HepG2 (cell line): ENCODE results near the gene SLC23A3. TPM values are rescaled to one million over a fixed set of nuclear protein-coding genes. Genes with fewer than 3 reads are reported as not detected.
A peak's percentile ranks its signal among the peaks of the same experiment; 100 is the strongest.

Source experiments
- ARNTL ChIP-seq: sonication (generic); formaldehyde crosslinking; IDR thresholded peaks from 2 replicates; pipeline ENCODE4 v1.4.0; 2020; ENCODE audit warnings: mild to moderate bottlenecking, missing genetic modification reagents
- CBX5 ChIP-seq: sonication (generic); formaldehyde crosslinking; IDR thresholded peaks from 2 replicates; pipeline ENCODE4 v1.4.0; 2020; ENCODE audit warnings: missing genetic modification reagents, borderline replicate concordance
- HHEX ChIP-seq: IDR thresholded peaks from 2 replicates; pipeline ENCODE4 v1.6.1; 2016; ENCODE audit warnings: control low read depth
- HMG20A ChIP-seq: IDR thresholded peaks from 2 replicates; pipeline ENCODE4 v1.6.1; 2016; ENCODE audit warnings: borderline replicate concordance
- NCOA1 ChIP-seq: sonication (generic); formaldehyde crosslinking; IDR thresholded peaks from 2 replicates; pipeline ENCODE4 v1.9.0; 2021; ENCODE audit warnings: missing genetic modification reagents
- NFE2L2 ChIP-seq: fragments of 150-350 bp; IDR thresholded peaks from 2 replicates; pipeline ENCODE4 v1.6.1; 2014; ENCODE audit warnings: low read length
- RBM22 ChIP-seq: fragments of 200-400 bp; formaldehyde crosslinking; optimal IDR thresholded peaks from 2 replicates; pipeline ENCODE3; 2017; ENCODE audit warnings: mild to moderate bottlenecking, low read length, moderate library complexity
- RFX5 ChIP-seq: IDR thresholded peaks from 2 replicates; pipeline ENCODE4 v1.6.1; 2011; ENCODE audit warnings: low read depth, low read length, improper control_type of control experiment
- SALL1 ChIP-seq: sonication (generic); formaldehyde crosslinking; IDR thresholded peaks from 2 replicates; pipeline ENCODE4 v1.8.0; 2022; ENCODE audit warnings: mild to moderate bottlenecking, missing genetic modification reagents
- SETDB1 ChIP-seq: sonication (generic); formaldehyde crosslinking; IDR thresholded peaks from 2 replicates; pipeline ENCODE4 v1.5.1; 2020; ENCODE audit warnings: missing genetic modification reagents, mild to moderate bottlenecking, borderline replicate concordance
- SIX4 ChIP-seq: sonication (generic); formaldehyde crosslinking; IDR thresholded peaks from 2 replicates; pipeline ENCODE4 v1.4.0; 2020; ENCODE audit warnings: missing genetic modification reagents
- SPEN ChIP-seq: sonication (generic); formaldehyde crosslinking; IDR thresholded peaks from 2 replicates; pipeline ENCODE4 v1.5.1; 2020; ENCODE audit warnings: low read depth, mild to moderate bottlenecking, missing genetic modification reagents
- ZBTB20 ChIP-seq: sonication (generic); formaldehyde crosslinking; IDR thresholded peaks from 2 replicates; pipeline ENCODE4 v1.8.1; 2023; ENCODE audit warnings: missing genetic modification reagents, low read depth, mild to moderate bottlenecking, borderline replicate concordance
- ZNF572 ChIP-seq: sonication (generic); formaldehyde crosslinking; IDR thresholded peaks from 2 replicates; pipeline ENCODE4 v1.5.1; 2020; ENCODE audit warnings: mild to moderate bottlenecking, missing genetic modification reagents
- ZNF720 ChIP-seq: sonication (generic); formaldehyde crosslinking; IDR thresholded peaks from 2 replicates; pipeline ENCODE4 v1.4.0; 2020; ENCODE audit warnings: missing genetic modification reagents
- polyA plus RNA-seq, 8 experiments: library from polyadenylated mRNA; depleted of rRNA in 3 of 8; stranded (reverse) in 7 of 8; unstranded in 1 of 8; fragments of >200 nt; fragmentation: Illumina TruSeq in 4 of 8; extraction: Trizol in 4 of 8; gene quantifications; 2 replicates each; pipeline versions ENCODE4 v1.2.1 to v1.2.3, GENCODE V29; 2011 to 2016; ENCODE audit warnings: low read depth in 4 of 8, missing spikeins in 1 of 8, mixed read lengths in 1 of 8; ENCODE audit not compliant: insufficient read depth in 1 of 8
- total RNA-seq, 5 experiments: library from RNA; depleted of rRNA; stranded (reverse); fragments of >200 nt; fragmentation: Illumina TruSeq; extraction: Trizol; gene quantifications; 2 replicates each; pipeline ENCODE4 v1.2.3, GENCODE V29; 2016; ENCODE audit warnings: low read depth in 1 of 5
- TF ChIP-seq, protein P1 (sequence below): sonication (generic); formaldehyde crosslinking; IDR thresholded peaks from 2 replicates; pipeline ENCODE4 v1.4.0; 2020; ENCODE audit warnings: missing genetic modification reagents, borderline replicate concordance
- TF ChIP-seq, protein P2 (sequence below): sonication (generic); formaldehyde crosslinking; IDR thresholded peaks from 2 replicates; pipeline ENCODE4 v1.5.0; 2020; ENCODE audit warnings: missing genetic modification reagents
- TF ChIP-seq, protein P3 (sequence below): sonication (generic); formaldehyde crosslinking; IDR thresholded peaks from 2 replicates; pipeline ENCODE4 v1.5.1; 2020; ENCODE audit warnings: mild to moderate bottlenecking, missing genetic modification reagents, moderate library complexity
- TF ChIP-seq, protein P4 (sequence below): sonication (generic); formaldehyde crosslinking; IDR thresholded peaks from 2 replicates; pipeline ENCODE4 v1.4.0; 2020; ENCODE audit warnings: missing genetic modification reagents; ENCODE audit errors: not compliant biosample characterization
- TF ChIP-seq, protein P5 (sequence below): IDR thresholded peaks from 2 replicates; pipeline ENCODE4 v1.6.1; 2016

Gene SLC23A3
- total and polyA plus RNA-seq, 2 of the 13 experiments (the other 11 are each of a cell fraction or from before 2014, with no cell fraction given): 0.38 to 0.78 TPM

DNA sequence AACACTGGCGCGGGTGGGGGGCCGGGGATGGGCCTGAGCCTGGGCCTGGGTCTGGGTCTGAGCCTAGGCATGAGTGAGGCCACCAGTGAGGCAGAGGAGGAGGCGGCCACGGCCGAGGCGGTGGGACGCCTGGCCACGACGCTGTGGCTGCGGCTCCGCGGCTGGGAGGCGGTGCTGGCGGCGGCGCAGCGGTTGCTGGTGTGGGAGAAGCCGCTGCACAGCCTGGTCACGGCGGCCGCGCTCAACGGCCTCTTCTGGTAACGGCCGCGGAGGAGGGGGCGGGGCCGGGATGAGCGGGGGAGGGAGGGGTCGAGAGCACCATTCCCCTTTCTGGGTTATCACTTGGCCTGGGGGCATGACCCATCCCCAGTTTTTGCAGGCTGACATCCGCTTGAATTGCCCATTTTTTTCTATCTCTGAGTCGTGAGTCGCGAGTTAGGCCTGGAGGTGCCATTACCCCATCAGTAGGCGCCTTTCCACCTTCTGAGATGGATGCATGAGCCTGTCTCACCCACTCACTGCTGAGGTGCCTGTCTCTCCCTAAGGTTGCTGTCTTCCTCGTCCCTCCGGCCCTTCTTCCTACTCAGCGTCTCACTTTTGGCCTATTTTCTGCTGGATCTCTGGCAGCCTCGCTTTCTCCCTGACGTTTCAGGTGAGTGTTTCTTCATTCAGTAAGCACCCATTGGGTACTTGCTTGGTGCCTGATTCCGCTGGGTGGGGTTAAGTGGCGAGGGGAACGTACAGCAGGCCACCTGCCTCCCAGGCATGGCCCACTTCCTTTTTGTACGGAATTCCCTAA lies 8.7 kb upstream of the SLC23A3 start (continued):
- TF ChIP-seq, protein P1, sequence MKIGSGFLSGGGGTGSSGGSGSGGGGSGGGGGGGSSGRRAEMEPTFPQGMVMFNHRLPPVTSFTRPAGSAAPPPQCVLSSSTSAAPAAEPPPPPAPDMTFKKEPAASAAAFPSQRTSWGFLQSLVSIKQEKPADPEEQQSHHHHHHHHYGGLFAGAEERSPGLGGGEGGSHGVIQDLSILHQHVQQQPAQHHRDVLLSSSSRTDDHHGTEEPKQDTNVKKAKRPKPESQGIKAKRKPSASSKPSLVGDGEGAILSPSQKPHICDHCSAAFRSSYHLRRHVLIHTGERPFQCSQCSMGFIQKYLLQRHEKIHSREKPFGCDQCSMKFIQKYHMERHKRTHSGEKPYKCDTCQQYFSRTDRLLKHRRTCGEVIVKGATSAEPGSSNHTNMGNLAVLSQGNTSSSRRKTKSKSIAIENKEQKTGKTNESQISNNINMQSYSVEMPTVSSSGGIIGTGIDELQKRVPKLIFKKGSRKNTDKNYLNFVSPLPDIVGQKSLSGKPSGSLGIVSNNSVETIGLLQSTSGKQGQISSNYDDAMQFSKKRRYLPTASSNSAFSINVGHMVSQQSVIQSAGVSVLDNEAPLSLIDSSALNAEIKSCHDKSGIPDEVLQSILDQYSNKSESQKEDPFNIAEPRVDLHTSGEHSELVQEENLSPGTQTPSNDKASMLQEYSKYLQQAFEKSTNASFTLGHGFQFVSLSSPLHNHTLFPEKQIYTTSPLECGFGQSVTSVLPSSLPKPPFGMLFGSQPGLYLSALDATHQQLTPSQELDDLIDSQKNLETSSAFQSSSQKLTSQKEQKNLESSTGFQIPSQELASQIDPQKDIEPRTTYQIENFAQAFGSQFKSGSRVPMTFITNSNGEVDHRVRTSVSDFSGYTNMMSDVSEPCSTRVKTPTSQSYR (CRISPR knock-in tag): 0 out of 2 replicates have a peak, but pooled peaks have one; percentile 5
- TF ChIP-seq CBX5 (CRISPR knock-in tag) (no peak), ZNF720 (CRISPR knock-in tag) (no peak), SIX4 (CRISPR knock-in tag) (no peak), NCOA1 (no peak), SETDB1 (CRISPR knock-in tag) (no peak), RBM22 (no peak), ZNF572 (CRISPR knock-in tag) (no peak), RFX5 (no peak), HHEX (no peak), ARNTL (CRISPR knock-in tag) (no peak), HMG20A (CRISPR knock-in tag) (no peak), SALL1 (CRISPR knock-in tag) (no peak), ZBTB20 (CRISPR knock-in tag) (no peak), NFE2L2 (no peak), SPEN (no peak)
- TF ChIP-seq, protein P2, sequence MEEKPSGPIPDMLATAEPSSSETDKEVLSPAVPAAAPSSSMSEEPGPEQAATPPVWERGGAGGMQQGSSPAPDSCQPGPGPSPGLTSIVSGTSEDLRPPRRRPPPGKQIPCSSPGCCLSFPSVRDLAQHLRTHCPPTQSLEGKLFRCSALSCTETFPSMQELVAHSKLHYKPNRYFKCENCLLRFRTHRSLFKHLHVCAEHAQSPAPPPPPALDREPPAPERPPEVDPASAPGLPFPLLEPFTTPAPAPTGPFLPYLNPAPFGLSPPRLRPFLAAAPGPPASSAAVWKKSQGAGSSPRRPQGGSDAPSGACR (CRISPR knock-in tag): no peak
- TF ChIP-seq, protein P3, sequence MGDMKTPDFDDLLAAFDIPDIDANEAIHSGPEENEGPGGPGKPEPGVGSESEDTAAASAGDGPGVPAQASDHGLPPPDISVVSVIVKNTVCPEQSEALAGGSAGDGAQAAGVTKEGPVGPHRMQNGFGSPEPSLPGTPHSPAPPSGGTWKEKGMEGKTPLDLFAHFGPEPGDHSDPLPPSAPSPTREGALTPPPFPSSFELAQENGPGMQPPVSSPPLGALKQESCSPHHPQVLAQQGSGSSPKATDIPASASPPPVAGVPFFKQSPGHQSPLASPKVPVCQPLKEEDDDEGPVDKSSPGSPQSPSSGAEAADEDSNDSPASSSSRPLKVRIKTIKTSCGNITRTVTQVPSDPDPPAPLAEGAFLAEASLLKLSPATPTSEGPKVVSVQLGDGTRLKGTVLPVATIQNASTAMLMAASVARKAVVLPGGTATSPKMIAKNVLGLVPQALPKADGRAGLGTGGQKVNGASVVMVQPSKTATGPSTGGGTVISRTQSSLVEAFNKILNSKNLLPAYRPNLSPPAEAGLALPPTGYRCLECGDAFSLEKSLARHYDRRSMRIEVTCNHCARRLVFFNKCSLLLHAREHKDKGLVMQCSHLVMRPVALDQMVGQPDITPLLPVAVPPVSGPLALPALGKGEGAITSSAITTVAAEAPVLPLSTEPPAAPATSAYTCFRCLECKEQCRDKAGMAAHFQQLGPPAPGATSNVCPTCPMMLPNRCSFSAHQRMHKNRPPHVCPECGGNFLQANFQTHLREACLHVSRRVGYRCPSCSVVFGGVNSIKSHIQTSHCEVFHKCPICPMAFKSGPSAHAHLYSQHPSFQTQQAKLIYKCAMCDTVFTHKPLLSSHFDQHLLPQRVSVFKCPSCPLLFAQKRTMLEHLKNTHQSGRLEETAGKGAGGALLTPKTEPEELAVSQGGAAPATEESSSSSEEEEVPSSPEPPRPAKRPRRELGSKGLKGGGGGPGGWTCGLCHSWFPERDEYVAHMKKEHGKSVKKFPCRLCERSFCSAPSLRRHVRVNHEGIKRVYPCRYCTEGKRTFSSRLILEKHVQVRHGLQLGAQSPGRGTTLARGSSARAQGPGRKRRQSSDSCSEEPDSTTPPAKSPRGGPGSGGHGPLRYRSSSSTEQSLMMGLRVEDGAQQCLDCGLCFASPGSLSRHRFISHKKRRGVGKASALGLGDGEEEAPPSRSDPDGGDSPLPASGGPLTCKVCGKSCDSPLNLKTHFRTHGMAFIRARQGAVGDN: peak; percentile 16; the same call in 1 of the 2 replicates
- TF ChIP-seq, protein P4, sequence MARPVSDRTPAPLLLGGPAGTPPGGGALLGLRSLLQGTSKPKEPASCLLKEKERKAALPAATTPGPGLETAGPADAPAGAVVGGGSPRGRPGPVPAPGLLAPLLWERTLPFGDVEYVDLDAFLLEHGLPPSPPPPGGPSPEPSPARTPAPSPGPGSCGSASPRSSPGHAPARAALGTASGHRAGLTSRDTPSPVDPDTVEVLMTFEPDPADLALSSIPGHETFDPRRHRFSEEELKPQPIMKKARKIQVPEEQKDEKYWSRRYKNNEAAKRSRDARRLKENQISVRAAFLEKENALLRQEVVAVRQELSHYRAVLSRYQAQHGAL (CRISPR knock-in tag): no peak
- TF ChIP-seq, protein P5, sequence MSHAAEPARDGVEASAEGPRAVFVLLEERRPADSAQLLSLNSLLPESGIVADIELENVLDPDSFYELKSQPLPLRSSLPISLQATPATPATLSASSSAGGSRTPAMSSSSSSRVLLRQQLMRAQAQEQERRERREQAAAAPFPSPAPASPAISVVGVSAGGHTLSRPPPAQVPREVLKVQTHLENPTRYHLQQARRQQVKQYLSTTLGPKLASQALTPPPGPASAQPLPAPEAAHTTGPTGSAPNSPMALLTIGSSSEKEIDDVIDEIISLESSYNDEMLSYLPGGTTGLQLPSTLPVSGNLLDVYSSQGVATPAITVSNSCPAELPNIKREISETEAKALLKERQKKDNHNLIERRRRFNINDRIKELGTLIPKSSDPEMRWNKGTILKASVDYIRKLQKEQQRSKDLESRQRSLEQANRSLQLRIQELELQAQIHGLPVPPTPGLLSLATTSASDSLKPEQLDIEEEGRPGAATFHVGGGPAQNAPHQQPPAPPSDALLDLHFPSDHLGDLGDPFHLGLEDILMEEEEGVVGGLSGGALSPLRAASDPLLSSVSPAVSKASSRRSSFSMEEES (CRISPR knock-in tag): no peak
